ENCODE data around the gene PHF20.

GRCh38 chr20:35729836-35730582 lies 41.8 kb upstream of the PHF20 start:
- no peak for TF ChIP-seq EP300 (IDR thresholded peaks at IDR 0.05)
- TF ChIP-seq CTCF (IDR thresholded peaks at IDR 0.05) = no peak
- no peak for TF ChIP-seq POLR2A (IDR thresholded peaks at IDR 0.05)

All from ovary (tissue), 3 donors.